Endometrium (tissue), 2 donors: Measurements from ENCODE around the gene FAM120C.

ENCODE experiments used
- FAIRE-seq: peaks from 2 replicates; lab custom pipeline; 2012; peaks lifted over from hg19 to GRCh38; lab: Jason Lieb, UNC
- donor health status: control.
- donor health status: control.

Gene FAM120C, protein sequence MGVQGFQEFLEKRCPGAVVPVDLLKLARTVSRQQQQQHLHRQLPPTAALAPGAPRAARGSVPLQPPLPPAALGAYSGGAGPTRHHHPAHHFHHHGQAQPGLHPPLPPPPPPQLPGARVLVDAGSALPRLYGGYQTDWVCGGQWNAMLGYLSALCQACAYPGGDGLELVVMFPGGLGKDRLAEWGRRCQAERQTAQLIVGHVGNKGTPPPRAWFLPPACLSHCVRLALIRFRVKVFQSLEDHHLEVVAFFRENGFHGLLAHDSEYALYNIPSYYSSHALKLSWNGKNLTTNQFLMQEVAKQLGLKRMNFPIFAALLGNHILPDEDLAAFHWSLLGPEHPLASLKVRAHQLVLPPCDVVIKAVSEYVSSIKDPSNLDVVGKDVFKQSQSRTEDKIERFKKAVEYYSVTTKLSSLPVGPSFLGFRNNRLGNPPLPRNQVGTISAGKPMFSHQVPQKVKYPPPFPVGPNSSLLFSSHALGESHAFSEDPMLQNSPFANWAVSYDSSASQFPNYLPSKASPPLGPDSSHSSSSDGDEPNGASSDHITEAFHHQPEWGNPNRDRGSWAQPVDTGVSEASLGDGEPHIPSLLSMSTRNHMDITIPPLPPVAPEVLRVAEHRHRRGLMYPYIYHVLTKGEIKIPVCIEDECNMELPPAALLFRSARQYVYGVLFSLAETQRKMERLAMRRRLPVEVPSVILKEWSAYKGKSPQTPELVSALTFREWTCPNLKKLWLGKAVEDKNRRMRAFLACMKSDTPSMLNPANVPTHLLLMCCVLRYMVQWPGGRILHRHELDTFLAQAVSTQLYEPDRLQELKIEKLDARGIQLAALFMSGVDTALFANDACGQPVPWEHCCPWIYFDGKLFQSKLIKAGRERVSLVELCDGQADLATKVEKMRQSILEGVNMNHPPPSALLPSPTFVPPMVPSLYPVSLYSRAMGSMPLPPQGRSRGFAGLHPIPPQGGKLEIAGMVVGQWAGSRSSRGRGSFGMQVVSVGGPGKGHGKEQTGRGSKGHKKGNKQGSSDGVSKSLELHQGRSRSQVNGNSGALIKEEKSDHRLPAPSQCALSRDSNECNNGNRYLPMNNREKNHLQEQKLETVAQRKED

GRCh38 chrX:54182864-54183613 is at the start of gene FAM120C:
TSS of gene FAM120C (minus strand) at chrX:54183254. CDS start at chrX:54183198, 56 bp downstream.
- no peak for FAIRE-seq

DNA sequence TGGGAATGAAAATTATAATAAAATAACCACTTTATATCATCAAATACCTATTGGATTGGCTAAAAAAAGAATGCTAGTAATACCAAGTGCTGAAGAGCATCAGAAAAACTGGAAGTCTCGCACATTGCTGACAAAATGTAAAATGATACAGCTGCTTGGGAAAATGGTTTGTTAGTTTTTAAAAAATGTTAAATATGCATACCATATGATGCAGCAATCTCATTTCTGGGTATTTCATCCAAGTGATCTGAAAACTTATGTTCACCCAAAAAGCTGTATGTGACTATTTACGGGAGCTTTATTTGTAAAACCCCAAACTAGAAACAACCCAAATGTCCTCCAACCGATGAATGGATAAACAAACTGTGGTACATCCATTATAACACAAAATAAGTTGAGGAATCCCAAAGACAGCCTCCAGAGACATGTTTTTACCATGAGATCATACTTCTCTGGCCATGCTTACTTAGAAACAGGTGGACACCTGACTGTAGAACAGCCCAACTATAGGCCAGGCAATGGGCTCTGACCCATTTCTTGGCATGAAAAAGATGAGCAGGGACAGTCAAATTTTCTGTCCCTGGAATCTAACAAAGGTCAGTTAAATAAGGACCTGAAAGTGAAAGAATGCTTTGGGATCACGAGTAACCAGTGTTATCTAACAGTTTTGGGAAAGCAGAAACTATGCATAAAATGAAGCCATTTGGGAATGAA is 47.5 kb upstream of the FAM120C start:
- no peak for FAIRE-seq

DNA sequence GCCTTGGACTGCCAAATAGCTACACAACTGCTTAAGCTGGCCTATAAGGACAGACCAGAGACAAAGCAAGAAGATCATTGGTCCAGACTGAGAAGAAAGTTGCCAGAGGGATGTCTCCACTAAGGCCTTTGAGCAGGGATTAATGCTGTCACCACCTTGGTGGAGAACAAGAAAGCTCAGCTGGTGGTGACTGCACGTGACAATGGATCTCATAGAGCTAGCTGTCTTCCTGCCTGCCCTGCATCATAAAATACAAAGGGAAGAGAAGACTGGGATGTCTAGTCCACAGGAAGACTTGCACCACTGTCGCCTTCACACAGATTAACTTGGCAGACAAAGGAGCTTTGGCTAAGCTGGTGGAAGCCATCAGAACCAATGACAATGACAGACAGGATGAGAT is 40.5 kb upstream of the FAM120C start:
- no peak for FAIRE-seq

GRCh38 chrX:54213603-54214002 is 30.5 kb upstream of the FAM120C start:
- no peak for FAIRE-seq

DNA sequence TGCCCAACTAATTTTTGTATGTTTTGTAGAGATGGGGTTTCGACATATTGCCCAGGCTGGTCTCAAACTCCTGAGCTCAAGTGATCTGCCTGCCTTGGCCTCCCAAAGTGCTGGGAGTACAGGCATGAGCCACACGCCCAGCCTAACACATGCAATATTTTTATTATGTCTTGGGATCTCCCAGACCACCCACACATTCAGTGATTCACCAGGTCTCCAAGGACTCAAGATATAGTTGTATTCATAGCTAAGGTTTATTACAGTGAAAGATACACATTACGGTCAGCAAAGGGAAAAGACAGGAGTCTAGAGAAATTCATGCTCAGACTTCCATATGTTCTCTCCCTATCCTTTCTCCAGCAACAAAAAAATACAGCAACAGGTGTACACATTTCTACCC is 25.5 kb upstream of the FAM120C start:
- no peak for FAIRE-seq

DNA sequence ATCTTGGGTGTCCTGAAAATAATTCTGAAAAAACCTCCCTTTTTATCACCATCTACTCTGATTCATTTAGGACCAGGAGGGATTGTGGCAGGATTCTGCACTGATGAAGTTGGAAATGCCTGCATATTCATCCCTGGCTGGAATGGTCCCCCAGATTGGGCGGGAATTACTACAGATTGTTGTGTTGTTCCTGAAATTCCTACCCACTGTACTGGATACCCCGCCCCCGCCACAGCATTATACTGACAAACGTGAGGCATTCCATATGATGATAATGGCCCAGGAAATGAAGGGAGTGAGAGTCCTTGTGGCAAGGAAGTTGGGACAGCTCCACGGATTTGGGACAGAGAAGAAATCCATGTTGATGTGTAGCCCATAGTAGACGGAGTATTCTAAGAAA is 15.2 kb upstream of the FAM120C start:
- FAIRE-seq, result no peak

DNA sequence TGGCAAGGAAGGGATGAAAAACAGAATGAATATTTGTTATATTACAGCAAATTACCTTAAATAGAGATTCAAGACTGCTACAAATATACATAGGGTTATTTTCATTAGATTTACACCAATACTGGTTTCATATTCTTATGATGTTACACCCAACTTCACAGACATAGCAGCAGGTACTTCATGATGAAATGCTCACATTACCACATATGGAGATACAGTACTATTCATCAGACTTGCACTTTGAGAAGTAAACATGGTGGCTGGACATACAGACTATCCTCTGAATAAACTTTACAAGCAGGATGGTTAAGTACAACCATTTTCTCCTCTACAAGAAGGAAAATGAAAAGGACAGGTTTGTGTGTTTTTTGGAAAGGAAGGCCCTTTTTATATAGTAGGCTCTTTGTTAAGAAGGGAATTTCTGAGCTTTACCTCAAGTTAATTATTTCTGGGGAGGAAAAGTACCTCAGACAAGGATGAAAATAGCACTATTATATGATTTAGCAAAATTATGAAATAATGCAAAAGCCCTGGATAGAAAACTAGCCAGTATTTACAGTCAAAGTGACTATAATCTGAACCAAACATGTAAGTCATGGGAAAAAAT is 12.0 kb upstream of the FAM120C start:
- FAIRE-seq, result no peak

- no peak for FAIRE-seq
Observed at GRCh38 chrX:54193085-54193821, 10.2 kb upstream of the FAM120C start.

- no peak for FAIRE-seq
Observed at GRCh38 chrX:54184474-54184873, 1.4 kb upstream of the FAM120C start.

GRCh38 chrX:54182194-54182863 is 725 bp downstream of the FAM120C start:
- FAIRE-seq, result no peak

- FAIRE-seq, result no peak
Observed at GRCh38 chrX:54181202-54181953, 1.7 kb downstream of the FAM120C start.

DNA sequence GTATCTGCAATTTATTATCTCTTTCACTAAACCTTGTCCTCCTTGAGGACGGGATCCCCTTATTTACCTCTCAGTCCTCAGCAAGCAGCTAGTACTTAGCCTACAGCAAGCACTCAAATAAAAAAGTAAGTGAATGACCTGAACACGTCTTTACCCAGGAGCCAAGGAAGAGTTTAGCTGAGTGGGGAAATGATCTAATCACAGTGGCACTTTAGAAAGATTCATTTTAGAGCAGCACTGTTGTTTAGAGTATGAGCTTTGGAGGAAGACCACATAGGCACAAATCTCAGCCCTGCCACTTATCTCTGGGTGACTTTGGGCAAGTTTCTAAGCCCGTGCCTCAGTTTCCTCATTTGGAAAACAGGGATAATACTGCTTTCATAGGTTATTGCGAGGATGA is 2.7 kb downstream of the FAM120C start:
- FAIRE-seq, result no peak

- no peak for FAIRE-seq
Observed at GRCh38 chrX:54178100-54178940, 4.7 kb downstream of the FAM120C start.

DNA sequence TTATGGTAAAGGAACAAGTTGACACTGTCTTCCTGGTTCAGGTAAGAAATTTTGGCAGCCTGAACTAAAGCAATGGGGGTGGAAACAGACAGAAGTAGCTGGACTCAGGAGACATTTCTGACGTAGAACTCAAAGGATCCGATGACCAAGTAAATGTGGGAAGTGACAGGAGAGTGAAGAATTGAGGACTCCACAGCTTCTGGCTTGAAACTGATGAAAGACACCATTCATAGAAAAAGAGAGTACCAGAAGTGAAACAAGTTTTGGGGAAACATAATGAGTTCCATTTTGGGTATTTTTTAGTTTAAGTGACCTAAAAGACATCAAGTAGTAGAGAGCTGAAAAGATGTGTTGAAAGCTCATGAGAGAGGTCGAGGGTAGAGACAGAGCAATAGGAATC is 5.7 kb downstream of the FAM120C start:
- no peak for FAIRE-seq

GRCh38 chrX:54173791-54174190 is 9.3 kb downstream of the FAM120C start:
- no peak for FAIRE-seq

GRCh38 chrX:54172455-54172854 is 10.6 kb downstream of the FAM120C start:
- no peak for FAIRE-seq

DNA sequence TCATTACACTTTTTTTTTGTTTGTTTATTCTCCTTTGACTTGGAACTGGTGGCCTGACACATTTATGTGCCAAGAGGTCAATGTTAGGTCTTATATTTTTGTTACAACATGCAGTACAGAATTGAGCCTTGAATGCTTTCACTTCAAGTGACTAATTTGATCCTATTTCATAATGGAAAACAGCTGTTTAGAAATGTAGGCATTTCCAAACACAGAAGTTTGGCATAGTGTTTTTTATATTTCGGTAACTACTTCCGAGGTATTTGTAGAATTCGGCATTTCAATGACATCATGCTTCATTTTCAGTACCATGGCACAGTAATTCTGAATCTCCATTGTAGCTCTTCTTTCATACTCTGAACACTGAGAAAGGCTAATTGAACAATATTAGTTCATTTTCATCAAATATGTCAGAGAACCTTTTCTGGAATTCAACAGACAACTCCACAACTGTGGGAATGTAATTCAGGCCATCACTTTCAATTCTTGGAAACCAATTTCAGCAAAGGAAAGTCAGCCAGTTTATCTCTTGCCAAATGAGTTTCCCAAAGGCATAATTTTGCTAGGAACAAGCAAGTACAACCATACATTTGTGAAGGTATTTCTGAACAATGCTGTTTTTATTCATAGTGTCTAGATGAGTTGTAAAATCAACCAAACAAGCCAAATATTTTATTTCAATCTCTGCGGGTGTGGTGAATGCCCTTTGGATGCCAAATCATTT is 11.4 kb downstream of the FAM120C start:
- no peak for FAIRE-seq
